Epidermal melanocyte (primary cell): ENCODE measurements around the gene FAM151A.

ENCODE experiments used
- DNase-seq: peaks from one replicate; pipeline ENCODE4 v3.0.0; 2011; ENCODE audit warnings: low spot score; ENCODE audit not compliant: insufficient read length

The FAM151A gene

DNA sequence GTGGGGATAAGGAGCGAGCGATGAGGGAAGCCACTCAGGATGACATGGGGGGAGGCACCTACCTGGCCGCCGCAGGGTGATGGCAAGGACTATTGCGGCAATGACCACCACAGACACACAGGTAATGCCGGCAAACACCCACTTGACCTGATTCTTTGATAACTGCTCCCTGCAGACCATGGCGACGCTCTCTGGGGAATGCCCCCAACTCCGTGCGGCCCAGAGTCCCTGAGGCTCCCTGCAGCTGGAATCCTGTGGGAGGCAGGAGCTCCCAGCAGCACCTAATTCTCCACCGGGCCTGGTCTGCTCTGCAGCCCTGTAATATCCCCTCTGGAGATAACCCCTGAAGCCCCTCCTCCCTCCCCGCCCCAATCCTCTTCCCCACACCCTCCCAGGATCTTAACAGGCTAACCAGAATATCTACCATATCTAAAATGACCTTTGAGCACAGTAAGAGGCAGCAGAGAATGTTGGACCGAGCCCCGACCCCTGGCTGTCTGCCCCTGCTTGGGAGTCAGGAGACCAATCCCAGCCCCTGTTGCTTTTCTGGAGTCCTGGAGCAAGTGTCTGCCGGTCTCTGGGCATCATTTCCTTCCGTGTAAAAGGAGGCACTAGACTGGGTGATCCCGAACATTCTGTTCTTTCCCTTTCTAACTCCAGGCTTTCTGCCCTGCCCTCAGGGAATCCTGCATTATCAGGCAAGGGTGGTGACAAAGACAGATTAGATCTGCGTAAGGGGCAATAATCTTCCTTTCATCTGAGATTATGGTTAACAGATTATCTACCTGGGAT lies at the start of gene FAM151A:
Gene FAM151A (minus strand): TSS at position 310 of the 792 bp plus-strand sequence. CDS start 130 bp downstream, at position 180.
- no peak for DNase-seq

DNA sequence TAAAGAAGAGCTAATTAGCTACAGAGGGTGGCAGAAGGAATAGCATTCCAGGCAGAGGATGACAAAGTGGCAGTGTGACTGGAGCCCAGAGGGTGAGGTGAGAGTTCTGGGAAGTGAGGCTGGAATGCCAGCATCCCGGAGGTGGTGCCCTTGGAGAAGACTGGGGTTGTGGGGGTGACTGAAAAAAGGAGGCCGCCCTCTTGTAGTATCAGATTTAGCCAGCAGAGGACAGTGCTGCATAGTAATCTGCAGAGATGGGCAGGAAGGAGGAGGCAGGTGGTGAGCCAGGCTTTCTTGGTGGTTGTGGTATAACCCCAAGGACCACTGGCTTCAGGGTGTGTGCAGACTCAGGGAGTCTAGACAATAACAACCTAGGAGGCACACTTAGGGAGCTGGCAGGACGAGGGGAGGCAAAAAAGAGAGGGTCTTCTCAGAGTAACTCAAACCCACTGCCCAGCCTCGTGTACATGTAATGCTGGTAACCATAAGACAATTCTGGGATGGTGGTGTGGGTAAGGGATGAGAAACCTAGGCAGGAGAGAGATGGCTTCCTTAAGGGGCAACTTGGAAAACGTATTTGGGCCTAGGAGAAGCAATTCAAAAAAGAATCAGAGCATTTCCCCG lies 48.8 kb upstream of the FAM151A start:
- DNase-seq: no peak

DNA sequence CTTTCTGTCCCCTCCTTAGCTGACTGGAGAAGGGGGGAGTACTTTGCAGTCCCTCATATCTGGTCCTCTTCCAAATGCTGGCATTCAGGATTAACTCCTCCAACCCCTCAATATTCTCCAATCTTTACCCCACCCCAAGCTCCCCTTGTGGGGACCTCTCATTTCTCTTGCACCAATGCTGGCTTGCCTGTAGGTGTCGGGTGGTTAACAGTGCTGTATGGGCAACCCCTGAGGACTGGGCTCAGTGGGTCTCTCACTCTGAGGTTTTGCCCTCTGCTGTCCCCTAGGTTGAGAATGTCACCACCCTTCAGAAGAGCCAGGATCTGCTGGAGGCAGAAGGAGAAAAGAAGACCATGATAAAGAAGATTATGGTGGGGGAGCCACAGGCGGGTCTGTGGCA lies 45.2 kb upstream of the FAM151A start:
- DNase-seq: no peak

DNA sequence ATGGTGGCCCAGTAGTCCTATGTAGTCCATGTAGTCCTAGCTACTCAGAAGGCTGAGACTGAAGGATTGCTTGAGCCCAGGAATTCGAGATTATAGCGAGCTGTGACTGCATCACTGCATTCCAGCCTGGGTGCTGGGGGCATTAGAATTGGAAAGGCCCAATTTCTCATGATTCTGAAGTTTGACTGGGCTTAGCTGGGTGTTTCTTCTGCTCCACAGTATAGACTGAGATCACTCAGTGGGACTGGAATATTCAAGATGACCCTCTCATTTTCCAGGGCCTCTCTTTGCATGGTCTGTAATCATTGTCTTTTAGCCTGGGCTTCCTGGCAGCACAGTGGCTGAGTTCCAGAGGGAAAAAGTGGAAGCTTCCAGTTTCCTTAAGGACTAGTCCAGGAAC lies 44.5 kb upstream of the FAM151A start:
- no peak for DNase-seq

DNA sequence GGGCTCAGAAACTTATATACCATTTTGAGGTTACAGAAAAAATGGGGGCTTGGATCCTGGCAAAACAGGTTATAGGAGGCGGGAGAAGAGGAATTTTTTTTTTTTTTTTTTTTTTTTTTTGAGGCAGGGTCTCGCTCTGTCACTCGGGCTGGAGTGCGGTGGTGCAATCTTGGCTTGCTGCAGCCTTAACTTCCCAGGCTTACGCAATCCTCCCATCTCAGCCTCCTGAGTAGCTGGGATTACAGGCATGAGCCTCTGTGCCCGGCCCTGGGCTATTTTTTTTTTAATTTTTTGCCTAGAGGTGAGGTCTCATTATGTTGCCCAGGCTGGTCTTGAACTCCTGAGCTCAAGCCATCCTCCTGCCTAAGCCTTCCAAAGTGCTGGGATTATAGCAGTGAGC lies 43.0 kb upstream of the FAM151A start:
- DNase-seq: no peak

DNA sequence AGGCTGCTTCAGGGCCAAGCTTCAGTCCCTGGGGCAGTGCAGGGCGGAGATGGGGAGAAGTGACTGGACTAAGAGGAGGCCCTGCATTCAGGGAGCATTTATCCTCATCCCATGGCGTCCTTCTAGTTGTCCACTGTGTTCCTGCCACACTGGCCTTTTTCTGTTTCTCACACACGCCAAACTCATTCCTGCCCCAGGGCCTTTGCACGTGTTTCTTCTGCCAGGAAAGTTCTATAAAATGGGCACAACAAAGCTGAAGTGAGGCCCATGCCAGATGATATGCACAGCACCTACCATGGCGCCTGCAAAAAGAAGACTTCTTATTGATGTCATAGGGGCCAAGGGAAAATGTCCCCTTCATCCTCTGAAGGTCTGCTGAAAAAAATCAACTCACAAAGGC lies 42.5 kb upstream of the FAM151A start:
- DNase-seq: no peak

DNA sequence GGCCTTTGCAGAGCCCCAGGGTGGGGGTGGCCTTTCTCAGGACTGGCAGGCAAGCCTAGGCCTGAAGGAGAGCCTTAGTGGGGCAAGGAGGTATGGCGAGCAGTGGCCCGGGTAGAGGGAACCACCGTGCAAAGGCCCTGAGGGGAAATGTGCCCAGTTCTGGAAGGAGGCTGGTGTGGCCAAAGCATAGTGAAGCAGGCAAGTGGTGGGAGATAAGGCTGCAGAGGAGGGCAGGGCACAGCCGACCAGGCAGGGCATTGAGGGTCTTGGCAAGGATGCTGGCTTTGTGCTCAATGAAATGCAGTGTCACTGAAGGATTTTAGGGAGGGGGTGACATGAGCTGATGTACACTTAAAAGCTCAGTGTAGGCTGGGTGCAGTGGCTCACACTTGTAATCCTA lies 41.0 kb upstream of the FAM151A start:
- no peak for DNase-seq

DNA sequence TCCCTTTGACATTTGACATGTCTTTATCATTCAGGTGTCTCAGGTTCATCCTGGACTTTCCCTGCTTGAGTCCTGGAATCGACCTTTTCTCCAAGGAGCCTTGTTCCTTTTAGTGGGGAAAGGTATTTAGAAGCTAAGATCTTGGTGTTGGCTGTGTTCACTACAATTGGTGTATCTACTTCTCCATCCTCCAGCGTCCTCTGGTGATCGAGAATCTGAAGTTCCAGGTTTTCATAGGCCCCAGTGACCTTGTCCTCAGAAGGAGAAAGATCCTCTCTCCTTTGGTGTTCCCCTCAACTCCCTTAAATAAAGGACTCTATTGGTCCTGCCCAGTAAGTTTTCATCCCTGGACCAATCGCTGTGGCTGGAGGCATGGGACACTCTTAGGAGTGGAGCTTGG lies 40.4 kb upstream of the FAM151A start:
- no peak for DNase-seq

DNA sequence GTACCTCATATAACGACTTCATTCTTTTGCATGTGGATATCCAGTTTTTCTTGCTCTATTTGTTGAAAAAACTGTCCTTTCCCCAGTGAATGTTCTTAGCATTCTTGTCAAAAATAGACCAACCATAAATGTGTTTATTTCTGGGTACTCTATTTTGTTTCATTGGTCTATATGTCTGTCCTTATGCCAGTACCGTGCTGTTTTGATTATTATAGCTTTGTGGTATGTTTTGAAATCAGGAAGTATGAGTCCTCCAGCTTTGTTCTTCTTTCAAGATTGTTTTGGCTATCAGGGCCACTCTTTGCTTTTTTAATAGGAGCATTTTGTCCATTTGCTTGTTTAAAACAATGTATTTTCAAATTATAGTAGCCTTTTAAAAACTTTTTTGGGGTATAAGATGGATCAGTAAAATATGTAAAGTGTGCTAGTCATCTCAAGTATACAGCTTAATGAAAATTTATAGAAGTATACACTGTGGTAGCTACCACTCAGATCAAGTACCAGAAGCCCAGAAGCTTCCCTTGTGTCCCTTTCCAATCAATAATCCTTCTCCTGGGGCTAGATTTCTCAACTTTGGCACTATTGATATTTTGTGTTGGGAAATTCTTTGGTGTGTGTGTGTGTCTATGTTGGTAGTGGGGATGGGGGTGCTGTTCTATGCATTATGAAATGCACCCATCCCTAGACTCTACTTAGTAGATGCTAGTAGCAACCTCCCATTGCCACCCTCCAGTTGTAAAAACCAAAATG lies 35.0 kb upstream of the FAM151A start:
- no peak for DNase-seq

DNA sequence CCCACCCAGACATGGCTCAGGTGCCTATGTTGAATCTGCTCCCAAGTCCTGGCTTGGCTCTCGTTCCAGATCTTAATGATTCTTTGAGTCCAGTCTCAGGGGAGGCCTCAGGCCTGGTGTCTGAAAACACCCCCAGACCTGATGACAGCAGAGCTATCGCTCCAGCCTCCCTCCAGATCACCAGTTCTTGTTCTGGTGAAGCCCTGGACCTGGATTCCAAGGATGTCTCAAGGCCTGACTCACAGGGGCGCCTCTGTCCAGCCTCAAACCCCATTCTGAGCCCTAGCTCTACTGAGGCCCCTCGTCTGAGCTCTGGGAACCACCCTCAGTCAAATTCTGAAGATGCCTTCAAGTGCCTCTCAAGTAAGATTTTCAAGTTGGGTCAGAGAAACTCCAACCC lies 29.7 kb upstream of the FAM151A start:
- DNase-seq: no peak

DNA sequence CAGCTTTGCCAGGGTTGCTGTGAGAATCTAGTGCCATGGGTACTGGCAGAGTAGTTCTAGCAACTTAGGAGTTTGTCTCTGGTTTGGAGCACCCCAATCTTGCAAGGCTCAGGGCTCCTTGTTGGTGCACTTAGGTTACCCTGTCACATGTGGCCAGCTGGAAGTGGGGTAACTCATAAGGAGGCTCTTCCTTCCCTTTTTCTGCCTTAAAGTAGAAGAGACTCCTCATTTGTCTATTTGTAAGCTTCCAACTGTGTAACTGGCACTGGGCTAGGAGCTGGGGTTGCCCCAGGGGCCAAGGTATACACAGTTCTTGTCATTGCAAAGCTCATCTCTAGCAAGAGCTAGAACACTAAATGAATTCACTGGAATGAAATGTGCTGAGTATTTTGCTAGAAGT lies 28.8 kb upstream of the FAM151A start:
- DNase-seq: no peak

DNA sequence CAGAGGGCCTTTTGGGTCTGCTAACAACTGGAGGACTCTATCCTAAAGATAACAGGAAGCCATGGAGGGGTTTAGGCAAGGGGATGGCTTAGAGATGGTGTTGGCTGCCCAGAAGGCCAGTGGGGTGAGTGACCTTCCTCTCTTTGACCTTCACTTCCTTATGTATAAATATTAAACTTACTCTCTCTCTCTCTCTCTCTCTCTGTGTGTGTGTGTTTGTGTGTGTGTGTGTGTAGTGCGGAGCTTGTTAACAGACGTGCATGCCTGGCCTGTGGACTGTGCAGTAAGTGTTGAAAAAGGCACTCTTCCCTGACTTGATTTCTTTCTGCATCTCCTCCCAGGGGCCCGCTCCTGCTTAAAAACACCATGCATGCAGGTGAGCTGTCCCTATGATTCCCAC lies 28.3 kb upstream of the FAM151A start:
- no peak for DNase-seq

DNA sequence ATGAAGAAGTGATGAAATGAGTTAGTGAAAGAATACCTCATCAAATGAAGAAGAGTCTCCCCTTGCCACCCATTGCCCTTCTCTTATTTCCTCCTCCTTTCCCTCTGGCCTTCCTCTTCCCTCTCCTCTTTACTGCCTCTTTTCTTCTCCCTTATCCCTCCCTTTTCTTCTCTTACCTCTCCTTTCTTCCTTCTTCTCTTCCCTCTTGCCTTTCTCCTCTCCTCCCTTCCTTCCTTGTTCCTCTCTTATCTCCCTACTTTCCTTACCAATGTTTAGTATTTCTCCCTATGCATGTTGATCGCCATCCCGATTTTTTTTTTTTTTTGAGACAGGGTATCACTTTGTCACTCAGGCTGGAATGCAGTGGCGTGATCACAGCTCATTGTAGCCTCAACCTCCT lies 27.1 kb upstream of the FAM151A start:
- DNase-seq: no peak

DNA sequence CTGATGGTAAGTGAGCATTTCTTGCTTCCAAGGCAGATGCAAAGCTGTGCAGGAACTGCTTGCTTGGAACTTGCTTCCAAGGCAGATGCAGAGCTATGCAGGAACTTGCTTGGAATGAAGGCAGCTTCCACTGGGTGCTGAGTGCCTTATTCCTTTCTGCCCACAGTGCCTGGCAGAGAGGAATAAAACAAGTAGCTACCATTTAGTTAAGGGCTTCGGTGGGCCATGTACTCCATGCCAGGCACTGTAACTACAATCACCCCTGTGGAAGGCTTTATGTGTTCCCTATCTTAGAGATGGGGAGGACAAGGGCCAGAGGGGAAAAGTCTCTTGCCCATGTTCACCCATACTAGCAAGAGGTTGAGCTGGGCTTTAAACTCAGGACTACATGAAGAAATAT lies 26.6 kb upstream of the FAM151A start:
- DNase-seq: no peak

DNA sequence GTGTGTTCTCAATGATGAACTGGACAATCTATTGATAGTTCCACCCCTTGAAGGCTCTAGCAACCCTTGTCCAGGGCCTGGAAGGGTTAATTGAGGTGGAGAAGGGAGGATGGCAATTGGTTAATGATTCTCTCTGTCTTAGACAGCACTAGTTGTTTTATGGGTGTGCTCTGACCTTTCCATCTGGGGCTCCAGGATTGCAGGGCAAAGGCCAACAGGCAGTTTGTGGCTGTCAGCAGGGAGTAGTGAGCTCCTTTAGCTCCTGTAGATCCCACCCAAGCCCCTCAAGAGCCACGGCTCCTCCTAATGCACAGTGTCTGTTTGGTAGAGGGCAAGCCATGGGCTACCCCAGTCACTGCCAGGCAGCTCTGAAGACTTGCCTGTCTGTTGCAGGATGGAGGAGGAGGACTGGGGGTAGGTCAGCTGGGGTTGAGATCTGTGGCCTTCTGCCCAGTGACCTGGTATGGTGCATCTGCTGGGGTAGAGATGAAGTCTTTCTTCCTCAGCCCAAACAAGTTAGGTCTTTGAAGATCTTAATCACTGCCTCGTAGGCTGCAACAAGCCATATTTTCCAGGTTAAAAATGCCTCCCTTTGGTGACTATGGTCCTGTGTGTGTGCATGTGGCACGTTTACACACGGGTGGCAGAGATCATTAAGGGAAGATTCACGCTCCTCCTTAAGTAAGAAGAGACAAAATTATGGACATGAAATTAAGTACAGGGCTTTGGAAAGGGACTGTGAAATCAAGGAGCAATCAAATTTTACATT lies 26.0 kb upstream of the FAM151A start:
- no peak for DNase-seq

DNA sequence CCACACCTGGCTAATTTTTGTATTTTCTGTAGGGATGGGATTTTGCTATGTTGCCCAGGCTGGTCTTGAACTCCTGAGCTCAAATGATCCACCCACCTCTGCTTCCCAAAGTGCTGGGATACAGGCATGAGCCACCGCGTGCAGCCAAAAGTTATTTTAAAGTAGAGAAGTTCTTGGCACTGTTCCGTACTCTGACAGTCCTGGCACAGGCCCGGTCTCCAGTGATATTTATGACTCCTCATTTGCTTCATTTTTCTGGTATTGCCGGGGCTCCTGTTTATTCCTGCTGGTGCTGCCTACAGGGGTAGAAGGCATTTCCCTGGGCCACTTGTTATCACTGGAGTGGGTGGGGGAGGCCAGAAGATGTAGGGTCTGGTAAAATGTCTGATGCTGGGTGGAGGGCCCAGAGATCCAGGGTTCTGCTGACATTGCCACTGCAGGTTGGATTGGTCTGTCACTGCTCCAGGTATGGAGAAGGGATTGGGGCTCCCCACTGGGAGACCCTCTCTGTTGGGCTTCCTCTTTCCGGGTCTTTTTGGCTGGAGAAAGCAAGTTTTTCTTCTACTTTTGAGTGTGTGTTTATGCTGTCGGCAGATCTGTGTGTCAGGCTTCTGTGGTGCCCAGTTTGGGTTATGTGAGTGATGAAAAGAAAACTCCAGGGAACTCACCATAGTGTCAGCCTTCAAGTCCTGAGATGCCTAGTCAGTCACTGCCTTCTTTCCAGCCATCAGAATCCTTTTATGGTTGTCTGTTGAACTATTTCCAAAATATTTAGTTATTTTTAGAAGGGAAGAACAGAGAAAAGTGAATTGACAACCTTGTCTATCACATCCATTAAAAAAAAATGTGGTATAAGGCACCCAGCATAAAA lies 22.7 kb upstream of the FAM151A start:
- DNase-seq: no peak

DNA sequence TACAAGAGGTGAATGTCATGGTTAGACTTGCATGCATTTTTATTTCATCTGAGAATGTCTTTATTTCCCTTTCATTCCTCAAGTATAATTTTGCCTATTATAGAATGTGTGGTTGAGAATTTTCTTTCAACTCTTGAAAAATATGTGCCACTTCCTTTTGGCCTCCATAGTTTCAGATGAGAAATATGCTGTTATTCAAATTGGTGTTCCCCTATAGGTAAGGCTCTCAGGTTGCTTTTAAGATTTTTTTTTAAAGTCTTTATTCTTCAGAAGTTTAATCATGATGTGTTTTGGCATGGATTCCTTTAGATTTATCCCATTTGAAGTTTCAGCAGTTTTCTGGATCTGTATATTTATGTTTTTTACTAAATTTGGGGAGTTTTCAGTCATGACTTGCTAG lies 20.4 kb upstream of the FAM151A start:
- DNase-seq: no peak

DNA sequence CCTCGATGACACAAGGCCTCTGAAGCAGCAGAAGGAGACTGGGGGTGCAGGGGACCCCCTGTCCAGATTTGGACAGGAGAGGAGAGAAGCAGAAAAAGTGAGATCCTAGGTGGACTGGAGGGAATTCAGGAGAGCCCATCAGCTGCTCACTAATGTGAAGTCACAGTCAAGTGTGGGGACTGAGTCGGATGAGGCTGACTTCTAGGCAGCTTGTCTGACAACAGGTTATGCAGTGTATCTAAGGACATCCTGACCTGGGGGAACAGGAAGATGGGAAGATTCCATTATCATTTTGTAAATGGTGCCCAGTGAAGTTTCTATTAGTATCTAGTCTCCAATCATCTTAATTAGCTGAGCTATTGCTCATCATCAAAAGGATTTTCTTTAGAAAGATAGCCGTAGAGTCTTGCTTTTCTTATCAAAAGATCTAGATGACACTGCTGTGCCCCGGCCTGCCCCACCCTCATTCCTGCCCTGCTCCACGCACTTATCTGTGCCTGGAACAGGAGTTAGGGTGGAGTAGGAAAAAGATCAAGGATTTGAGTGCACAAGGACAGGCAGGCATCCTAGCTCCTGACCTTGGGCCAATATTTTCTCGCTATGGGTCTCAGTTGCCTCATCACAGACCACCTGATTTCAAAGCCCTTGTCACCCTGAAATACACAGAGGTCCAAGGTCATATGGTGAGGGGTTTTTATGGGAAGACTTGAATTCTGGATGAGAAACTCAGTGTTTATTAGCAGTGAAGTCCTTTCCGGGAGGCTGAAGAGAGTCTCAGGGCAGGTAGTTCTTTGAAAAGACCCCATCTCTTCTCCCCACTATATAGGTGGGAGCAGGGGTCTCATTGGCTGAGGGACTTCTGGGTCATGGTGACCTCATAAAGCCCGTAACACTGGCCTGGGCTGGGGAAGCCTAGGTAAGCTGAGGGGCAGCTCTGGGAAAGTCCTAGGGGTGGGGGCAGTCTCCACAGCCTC lies 17.8 kb upstream of the FAM151A start, which contains the start of gene MROH7:
Gene MROH7 (plus strand): TSS at position 924 of the 974 bp plus-strand sequence. CDS start 11,141 bp downstream, outside the sequence.
- no peak for DNase-seq

DNA sequence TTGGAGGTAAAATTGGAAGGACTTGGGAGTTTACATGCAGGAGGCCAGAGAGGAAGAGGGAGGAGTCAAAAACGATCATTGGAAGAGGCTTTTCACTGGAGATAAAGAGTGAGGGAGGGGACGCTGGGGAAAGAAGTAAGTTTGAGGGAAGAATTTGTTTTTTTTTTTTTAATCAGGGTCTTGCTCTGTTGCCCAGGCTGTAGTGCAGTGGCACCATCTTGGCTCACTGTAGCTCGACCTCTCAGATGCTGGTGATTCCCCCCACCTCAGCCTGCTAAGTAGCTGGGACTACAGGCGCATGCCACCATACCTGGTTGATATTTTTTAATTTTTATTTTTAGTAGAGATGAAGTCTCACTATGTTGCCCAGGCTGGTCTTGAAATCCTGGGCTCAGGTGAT lies 17.0 kb upstream of the FAM151A start:
- no peak for DNase-seq
